Motor neuron (in vitro differentiated cells): ENCODE results near the gene SEPTIN3. TPM values are rescaled to one million over a fixed set of nuclear protein-coding genes. Genes with fewer than 3 reads are reported as not detected.

Source experiments
- ATAC-seq, 8 experiments: fragments of 200-7000 bp; cut with Tn5 transposase; replicated peaks in 6 of 8; 2 replicates each; pipeline ENCODE4 v1.8.0; 2021; ENCODE audit warnings: mild to moderate bottlenecking in 8 of 8, moderate library complexity in 8 of 8
- H3K27ac ChIP-seq, 2 donors: fragments of 250-450 bp; sonication (Bioruptor Pico); 2 replicates each; pipeline ENCODE4 v1.9.0; 2021; ENCODE audit warnings: antibody characterized with exemption in 2 of 2, mild to moderate bottlenecking in 2 of 2, moderate library complexity in 1 of 2
- H3K4me1 ChIP-seq, 2 donors: fragments of 250-450 bp; sonication (Bioruptor Pico); replicated peaks in 1 of 2; 2 replicates each; pipeline ENCODE4 v1.6.1; 2021; ENCODE audit warnings: antibody characterized with exemption in 2 of 2, mild to moderate bottlenecking in 2 of 2, moderate library complexity in 1 of 2
- H3K4me3 ChIP-seq, 5 donors: fragments of 250-450 bp; sonication (Bioruptor Pico); 2 replicates each; pipeline ENCODE4 v1.9.0; 2021; ENCODE audit warnings: antibody characterized with exemption in 5 of 5, mild to moderate bottlenecking in 5 of 5, moderate library complexity in 4 of 5
- WGBS, 10 experiments: fragments of 450-650 bp; shearing (Covaris generic); methylation state at CpG; one replicate each; pipeline ENCODE4 v1.0.0; 2022; 5-methylcytosine and 5-hydroxymethylcytosine counted together
- in situ Hi-C, 9 experiments: fragments of 400-800 bp; cut with MboI; loops; one replicate each; pipeline ENCODE4 v1.15.0; 2021; ENCODE audit warnings: low sequenced_read_pairs in 9 of 9, low pct_unique_long_range_greater_than_20kb in 2 of 9; ENCODE audit not compliant: unreplicated experiment in 9 of 9
- total RNA-seq, 8 experiments: library from RNA; unstranded; fragments of 300-600 nt; gene quantifications; 2 replicates each; pipeline versions ENCODE4 v1.2.3 to v1.2.4, GENCODE V29; 2022

The SEPTIN3 gene
- total RNA-seq, 8 experiments from 2014 or later = 0.92 to 119 (median 93.3) TPM

GRCh38 chr22:41931701-41932269 is 37.5 kb upstream of the SEPTIN3 start:
- H3K27ac ChIP-seq = no peak overlapping the region
- in situ Hi-C loops = loop anchor here in 2 of 9 experiments (25.0 kb wide), 3 partner anchors 119 to 244 kb away; partner anchors contain the start of genes CCDC134 (in 1 of the 2), MEI1 (in 1 of the 2) and SNU13 (in 1 of the 2)
- H3K4me3 ChIP-seq = no peak overlapping the region
- peaks cover 0 to 3% of the 10 kb centered on the region in 2 donors for H3K4me1 ChIP-seq
- ATAC-seq = no peak
- WGBS, 10 experiments = 40 to 100% (median 73%) methylated on average over 1 to 5 of the region's 10 CpGs; no CpG with 5 or more reads in 1 of the 10 experiments

GRCh38 chr22:41932353-41932752 is 36.9 kb upstream of the SEPTIN3 start:
- WGBS, 10 experiments = 90 to 100% (median 95%) methylated on average over 1 to 5 of the region's 12 CpGs; no CpG with 5 or more reads in 4 of the 10 experiments
- no peak for ATAC-seq
- H3K27ac ChIP-seq = no peak overlapping the region
- no peak overlapping the region for H3K4me3 ChIP-seq
- in situ Hi-C loops = loop anchor here in 2 of 9 experiments (25.0 kb wide), 3 partner anchors 120 to 245 kb away; partner anchors contain the start of genes CCDC134 (in 1 of the 2), MEI1 (in 1 of the 2) and SNU13 (in 1 of the 2)
- H3K4me1 ChIP-seq = peaks cover 0 to 3% of the 10 kb centered on the region in 2 donors

- ATAC-seq = peak in 1 of 8 experiments; percentile 25
- Histone ChIP-seq H3K4me1 (no peaks in the 10 kb centered on the region), H3K4me3 (no peak overlapping the region), H3K27ac (no peak overlapping the region)
- WGBS, 10 experiments = 73 to 100% (median 100%) methylated on average over 1 to 4 of the region's 16 CpGs; no CpG with 5 or more reads in 6 of the 10 experiments
- in situ Hi-C loops = loop anchor here in 2 of 9 experiments (25.0 kb wide), 3 partner anchors 121 to 246 kb away; partner anchors contain the start of genes CCDC134 (in 1 of the 2), MEI1 (in 1 of the 2) and SNU13 (in 1 of the 2)
These were observed 35.6 kb upstream of the SEPTIN3 start for GRCh38 chr22:41933411-41934177.

- Histone ChIP-seq H3K27ac (no peak overlapping the region), H3K4me3 (no peak overlapping the region), H3K4me1 (no peaks in the 10 kb centered on the region)
- in situ Hi-C loops = loop anchor here in 2 of 9 experiments (25.0 kb wide), 3 partner anchors 122 to 247 kb away; partner anchors contain the start of genes CCDC134 (in 1 of the 2), MEI1 (in 1 of the 2) and SNU13 (in 1 of the 2)
- WGBS, 10 experiments = 88 to 100% (median 98%) methylated on average over 1 to 11 of the region's 17 CpGs; no CpG with 5 or more reads in 4 of the 10 experiments
- ATAC-seq = no peak
These were observed 34.8 kb upstream of the SEPTIN3 start for GRCh38 chr22:41934284-41935014.

GRCh38 chr22:41935015-41935351 is 34.3 kb upstream of the SEPTIN3 start:
- Histone ChIP-seq H3K4me3 (no peak overlapping the region), H3K27ac (no peak overlapping the region), H3K4me1 (no peaks in the 10 kb centered on the region)
- no peak for ATAC-seq
- WGBS, 10 experiments = no CpG with 5 or more reads among the region's 4 CpGs
- in situ Hi-C loops = loop anchor here in 2 of 9 experiments (25.0 kb wide), 3 partner anchors 123 to 248 kb away; partner anchors contain the start of genes CCDC134 (in 1 of the 2), MEI1 (in 1 of the 2) and SNU13 (in 1 of the 2)

- in situ Hi-C loops = loop anchor here in 2 of 9 experiments (25.0 kb wide), 3 partner anchors 123 to 248 kb away; partner anchors contain the start of genes CCDC134 (in 1 of the 2), MEI1 (in 1 of the 2) and SNU13 (in 1 of the 2)
- Histone ChIP-seq H3K4me1 (no peaks in the 10 kb centered on the region), H3K27ac (no peak overlapping the region), H3K4me3 (no peak overlapping the region)
- WGBS, 10 experiments = 73 to 100% (median 100%) methylated on average over 1 to 3 of the region's 9 CpGs; no CpG with 5 or more reads in 5 of the 10 experiments
- ATAC-seq = no peak
These were observed 33.7 kb upstream of the SEPTIN3 start for GRCh38 chr22:41935509-41935908.

DNA sequence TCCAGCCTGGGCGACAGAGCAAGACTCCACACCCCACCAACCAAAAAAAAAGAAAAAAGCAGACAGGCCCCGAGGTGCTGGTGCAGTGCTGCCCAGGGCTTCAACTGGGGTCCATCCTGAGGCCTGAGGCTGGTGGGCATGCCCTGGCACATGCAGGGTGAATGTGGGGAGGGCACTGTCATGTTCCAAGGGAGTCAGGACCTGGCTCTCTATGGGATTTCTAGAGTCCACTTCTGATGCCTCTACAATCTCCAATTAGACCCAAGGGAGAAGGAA is 32.4 kb upstream of the SEPTIN3 start:
- in situ Hi-C loops = loop anchor here in 2 of 9 experiments (25.0 kb wide), 3 partner anchors 125 to 250 kb away; partner anchors contain the start of genes CCDC134 (in 1 of the 2), MEI1 (in 1 of the 2) and SNU13 (in 1 of the 2)
- no peak overlapping the region for H3K27ac ChIP-seq
- no peak overlapping the region for H3K4me3 ChIP-seq
- no peak for ATAC-seq
- peaks cover 4% of the 10 kb centered on the region in 2 donors for H3K4me1 ChIP-seq
- 69 to 100% (median 100%) methylated on average over 1 to 2 of the region's 2 CpGs; no CpG with 5 or more reads in 5 of the 10 experiments for WGBS, 10 experiments

DNA sequence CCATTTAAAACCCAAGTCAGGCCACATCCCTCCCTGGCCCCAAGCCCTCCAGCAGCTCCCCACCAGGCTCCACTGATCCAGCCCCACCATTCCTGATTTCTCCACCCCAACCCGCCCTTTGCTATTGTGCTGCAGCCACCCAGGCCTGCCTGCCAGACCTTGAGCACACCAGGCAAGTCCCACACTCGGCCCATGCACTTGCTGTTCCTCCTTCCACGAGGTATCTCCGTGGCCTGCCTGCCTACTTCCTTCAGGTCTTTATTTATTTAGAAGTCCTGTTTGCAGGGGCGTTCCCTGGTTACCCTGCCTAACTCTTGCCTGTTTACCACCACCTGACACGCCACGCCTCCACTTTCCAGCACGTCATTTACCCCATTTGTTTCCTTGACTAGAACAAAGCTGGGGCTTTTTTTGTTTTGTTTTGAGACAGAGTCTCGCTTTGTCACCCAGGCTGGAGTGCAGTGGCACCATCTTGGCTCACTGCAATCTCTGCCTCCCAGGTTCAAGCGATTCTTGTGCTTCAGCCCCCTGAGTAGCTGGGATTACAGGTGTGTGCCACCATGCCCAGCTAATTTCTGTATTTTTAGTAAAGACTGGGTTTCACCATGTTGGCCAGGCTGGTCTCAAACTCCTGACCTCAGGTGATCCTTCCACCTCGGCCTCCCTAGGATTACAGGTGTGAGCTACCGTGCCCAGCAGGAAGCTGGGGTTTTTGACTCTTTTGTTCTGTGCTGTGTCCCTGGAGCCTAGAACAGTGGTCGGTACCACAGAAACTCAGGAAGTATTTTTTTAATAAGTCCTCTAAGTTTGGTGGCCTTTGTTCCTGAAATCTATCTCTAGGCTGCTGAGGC is 29.0 kb upstream of the SEPTIN3 start:
- peak in 2 of 8 experiments; percentile 6 to 14 for ATAC-seq
- H3K4me3 ChIP-seq = no peak overlapping the region
- WGBS, 10 experiments = 77 to 100% (median 93%) methylated on average over 1 to 7 of the region's 13 CpGs; no CpG with 5 or more reads in 1 of the 10 experiments
- peaks cover 4% of the 10 kb centered on the region in 2 donors for H3K4me1 ChIP-seq
- in situ Hi-C loops = loop anchor here in 8 of 9 experiments (10.0 to 25.0 kb wide), 4 partner anchors 128 to 253 kb away; partner anchors contain the start of genes MEI1 (in 7 of the 8), CCDC134 (in 1 of the 8) and SNU13 (in 1 of the 8)
- no peak overlapping the region for H3K27ac ChIP-seq

GRCh38 chr22:41940832-41941765 is 28.1 kb upstream of the SEPTIN3 start:
- H3K27ac ChIP-seq = no peak overlapping the region
- peak; percentile 75 to 95 (median 83) for ATAC-seq
- in situ Hi-C loops = loop anchor here in 8 of 9 experiments (10.0 to 25.0 kb wide), 4 partner anchors 129 to 254 kb away; partner anchors contain the start of genes MEI1 (in 7 of the 8), CCDC134 (in 1 of the 8) and SNU13 (in 1 of the 8)
- WGBS, 10 experiments = 0 to 70% (median 48%) methylated on average over 1 to 9 of the region's 13 CpGs; no CpG with 5 or more reads in 3 of the 10 experiments
- H3K4me3 ChIP-seq = no peak overlapping the region
- peaks cover 9% of the 10 kb centered on the region in 2 donors for H3K4me1 ChIP-seq

DNA sequence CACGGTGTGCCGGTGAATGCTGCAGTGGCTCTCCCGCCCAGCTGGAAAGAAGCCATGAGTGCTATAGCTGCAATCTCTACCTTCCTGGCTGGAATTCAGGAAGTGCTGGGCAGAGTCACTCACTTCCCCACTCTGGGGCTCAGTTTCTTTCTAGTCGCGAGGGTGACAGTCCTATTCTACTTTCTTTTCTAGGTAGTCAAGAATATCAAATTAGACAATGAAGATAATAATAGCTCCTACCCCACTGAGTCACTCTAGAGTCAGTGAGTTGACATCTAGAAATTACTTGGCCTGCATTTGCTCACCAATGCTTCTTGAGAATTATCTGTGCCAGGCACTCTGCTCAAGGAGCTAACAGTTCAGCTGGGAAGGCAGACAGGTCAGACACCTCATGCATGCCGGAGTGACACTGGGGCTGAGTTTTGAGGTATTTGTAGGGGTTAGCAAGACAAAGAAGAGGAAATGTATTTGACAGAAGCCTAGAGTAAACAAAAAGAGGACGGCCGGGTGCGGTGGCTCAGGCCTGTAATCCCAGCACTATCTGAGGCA is 25.5 kb upstream of the SEPTIN3 start:
- ATAC-seq = no peak
- WGBS, 10 experiments = 78 to 100% (median 94%) methylated on average over 2 to 9 of the region's 9 CpGs; no CpG with 5 or more reads in 2 of the 10 experiments
- in situ Hi-C loops = loop anchor here in 8 of 9 experiments (10.0 to 25.0 kb wide), 4 partner anchors 131 to 256 kb away; partner anchors contain the start of genes MEI1 (in 7 of the 8), CCDC134 (in 1 of the 8) and SNU13 (in 1 of the 8)
- Histone ChIP-seq H3K4me1 (peaks cover 14 to 15% of the 10 kb centered on the region in 2 donors), H3K4me3 (no peak overlapping the region), H3K27ac (no peak overlapping the region)
